ENCODE results near the gene PGA5.

PGA5 gene

DNA sequence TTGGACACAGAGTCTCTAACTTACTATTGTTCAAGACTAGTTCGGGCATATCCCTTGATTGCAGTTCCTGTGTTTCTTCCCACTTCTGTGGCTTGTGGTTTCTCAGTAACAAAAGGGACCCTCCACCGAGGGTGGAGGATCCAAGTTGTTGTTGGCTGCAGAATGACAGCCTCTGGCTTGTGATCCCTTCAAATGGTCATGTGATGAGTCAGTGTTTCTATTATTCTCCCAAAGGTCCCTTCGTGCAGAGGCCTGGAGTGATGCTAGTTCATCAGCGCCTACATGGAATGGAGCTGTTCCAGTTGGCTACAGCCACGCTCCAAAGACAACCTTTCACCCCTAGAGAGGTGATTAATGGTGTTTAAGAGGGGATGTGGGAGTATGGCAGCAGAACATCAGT, 56.8 kb downstream of the PGA5 start:
- DNase-seq: no peak

DNA sequence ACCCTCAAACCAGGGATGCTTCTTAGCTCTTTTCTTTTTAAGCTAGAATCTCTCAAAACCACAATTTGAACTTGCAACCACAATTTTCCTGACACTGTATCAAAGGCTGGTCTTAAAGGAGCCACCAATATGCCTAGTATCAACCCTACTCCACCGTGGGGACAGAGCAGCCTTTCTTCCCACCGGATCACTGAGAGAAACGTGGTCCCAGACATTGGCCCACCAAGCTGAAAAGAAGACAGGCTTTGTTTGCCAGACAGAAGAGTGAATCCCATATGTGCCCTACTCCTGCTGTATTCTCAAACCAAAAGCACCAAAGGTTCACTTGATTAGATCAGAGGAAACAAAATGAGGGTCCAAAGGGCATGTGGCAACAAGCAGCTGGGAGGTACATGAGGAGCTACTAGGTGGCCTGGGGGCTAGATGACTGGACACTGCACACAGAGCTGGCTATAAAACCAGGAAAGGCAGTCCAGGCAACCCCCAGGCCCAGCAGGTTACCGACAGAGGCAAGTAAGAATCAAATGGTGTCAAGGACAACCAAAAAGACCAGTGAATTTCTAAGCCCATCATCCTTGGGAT, 57.8 kb downstream of the PGA5 start:
- DNase-seq: no peak

All from retina (tissue), 1 donor.